HG03066 (cell line): ENCODE measurements around the gene OPCML.

ENCODE experiments used
- ATAC-seq: cut with Tn5 transposase; IDR thresholded peaks from one replicate; pipeline ENCODE4 v1.9.1; 2021; ENCODE audit warnings: low read depth; ENCODE audit not compliant: unreplicated experiment

The OPCML gene

DNA sequence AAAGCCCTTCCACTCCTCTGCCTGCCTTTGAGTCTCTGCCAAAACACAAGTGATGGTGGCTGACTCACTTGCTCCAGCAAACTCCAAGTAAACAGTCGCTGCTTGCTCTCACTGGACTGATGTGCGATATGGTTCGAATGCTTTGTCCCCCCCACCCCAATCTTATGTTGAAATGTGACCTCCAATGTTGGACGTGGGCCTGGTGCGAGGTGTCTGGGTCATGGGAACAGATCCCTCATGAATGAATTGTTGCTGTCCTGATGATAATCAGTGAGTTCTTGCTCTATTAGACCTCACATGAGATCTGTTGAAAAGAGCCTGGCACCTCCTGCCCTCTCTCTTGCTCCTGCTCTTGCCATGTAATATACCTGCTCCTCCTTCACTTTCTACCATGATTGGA is 747.9 kb downstream of the OPCML start:
- ATAC-seq = no peak

DNA sequence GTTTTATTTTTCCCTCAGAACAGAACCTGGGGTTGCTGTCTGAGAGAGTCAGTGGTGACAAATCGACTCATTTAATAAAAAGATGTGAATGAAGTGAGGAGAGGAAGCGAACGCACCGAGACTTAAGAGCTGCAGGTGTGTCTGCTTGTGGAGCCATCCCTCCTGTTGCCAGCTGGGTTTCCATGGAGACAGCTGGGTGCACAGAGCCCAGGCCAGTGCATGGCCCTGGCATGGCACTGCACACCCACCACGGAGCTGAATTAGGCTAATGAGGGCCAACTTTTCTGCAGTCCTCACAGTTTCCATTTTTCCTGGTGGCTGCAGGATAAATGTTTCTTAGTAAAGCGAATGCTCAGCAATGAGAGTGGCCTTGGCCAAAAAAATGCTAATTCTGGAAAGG is 750.2 kb downstream of the OPCML start:
- no peak for ATAC-seq

DNA sequence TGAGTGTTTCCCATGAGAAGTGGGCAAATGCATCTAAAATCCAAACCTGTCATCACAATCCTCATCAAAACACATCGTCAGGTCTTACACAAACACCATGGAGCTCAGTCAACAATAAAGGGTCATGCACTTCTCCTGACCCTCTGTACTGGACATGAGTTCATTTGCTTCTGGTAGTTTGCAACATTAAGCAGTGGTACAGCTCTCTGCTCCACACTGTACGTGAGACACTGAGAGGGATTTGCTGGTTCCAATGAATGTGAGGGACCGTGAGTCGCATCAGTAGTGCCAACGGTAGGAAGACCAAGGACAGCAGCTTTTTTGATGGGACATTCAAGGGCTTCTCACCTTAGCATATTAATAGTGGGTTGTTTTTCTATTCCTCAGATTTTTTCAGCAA is 752.3 kb downstream of the OPCML start:
- no peak for ATAC-seq

DNA sequence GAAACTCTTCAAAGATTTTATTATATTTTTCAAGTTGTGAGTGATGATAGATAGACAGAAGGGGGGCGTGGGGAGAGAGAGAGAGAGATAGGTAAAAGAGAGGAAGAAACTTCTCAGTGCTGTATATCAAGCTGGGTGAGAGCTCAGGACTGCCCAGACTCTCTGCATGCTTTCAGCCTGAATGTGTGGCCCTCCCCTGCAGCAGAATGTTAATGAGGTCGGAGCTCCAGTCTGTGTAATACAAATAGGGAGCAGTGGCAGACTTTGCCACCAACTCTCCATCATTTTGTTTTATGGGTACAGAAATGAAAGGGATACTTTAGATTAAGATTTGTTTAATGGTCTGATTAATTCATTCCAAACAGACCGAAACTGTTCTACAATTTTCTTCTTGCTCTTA is 752.8 kb downstream of the OPCML start:
- ATAC-seq = no peak

DNA sequence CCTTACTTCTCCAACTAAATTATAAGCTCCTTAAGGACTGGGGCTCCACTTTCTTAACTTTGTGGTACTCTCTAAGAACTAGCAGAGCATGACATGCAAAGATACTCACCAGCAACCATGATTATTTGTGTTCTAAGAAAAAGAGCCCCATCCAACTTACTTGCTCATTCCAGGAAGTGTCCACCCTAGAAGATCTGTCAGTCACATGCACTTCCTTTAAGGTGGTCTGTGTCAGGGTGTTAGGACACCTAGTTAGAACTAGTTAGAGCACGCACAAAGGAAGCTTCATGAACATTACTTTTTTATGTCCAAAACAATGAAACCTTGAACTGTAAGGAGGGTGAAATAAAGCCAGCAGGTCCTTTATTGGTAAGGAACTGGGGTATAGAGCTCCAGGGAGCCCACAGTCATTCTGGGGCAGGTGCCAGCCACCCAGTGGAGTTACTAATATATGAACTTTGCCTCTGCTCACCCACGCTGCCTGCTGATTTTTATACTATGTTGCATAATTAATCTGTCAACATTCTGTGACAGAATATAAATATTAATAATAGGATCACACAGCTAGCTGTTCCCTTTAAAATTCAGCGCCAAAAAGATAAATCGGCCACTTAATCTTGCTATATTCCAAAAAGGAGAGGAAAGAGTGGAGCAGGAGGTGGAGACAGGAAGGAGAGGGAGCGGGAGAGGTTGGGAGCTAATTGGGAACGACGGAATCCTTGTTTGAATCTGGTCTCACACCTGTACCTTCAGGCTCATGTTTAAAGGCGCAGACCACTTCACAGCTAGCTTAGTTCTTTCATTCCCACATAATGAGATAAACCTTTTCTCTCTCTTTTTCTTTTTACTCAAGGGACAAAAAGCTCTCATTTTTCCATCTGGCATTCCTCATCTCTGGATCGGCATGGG is 755.0 kb downstream of the OPCML start:
- no peak for ATAC-seq

DNA sequence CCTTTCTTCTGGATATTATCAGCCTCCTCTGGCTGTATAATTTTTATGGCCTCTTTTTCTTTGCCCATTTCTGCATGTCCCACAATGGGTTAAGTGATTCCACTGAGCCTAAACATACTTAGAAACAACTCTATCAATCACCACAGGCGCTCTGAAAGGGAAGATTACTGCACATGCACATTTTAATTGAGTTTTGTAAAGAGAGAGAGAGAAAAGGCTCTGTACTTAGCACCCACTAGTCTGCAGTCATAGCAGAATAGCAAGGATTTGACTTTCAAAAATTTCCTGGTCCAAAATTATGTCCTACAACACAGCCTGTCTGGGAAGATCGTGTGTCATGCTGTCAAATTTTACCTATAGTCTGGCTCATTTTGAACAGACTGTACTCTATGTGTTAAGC is 758.5 kb downstream of the OPCML start:
- no peak for ATAC-seq

DNA sequence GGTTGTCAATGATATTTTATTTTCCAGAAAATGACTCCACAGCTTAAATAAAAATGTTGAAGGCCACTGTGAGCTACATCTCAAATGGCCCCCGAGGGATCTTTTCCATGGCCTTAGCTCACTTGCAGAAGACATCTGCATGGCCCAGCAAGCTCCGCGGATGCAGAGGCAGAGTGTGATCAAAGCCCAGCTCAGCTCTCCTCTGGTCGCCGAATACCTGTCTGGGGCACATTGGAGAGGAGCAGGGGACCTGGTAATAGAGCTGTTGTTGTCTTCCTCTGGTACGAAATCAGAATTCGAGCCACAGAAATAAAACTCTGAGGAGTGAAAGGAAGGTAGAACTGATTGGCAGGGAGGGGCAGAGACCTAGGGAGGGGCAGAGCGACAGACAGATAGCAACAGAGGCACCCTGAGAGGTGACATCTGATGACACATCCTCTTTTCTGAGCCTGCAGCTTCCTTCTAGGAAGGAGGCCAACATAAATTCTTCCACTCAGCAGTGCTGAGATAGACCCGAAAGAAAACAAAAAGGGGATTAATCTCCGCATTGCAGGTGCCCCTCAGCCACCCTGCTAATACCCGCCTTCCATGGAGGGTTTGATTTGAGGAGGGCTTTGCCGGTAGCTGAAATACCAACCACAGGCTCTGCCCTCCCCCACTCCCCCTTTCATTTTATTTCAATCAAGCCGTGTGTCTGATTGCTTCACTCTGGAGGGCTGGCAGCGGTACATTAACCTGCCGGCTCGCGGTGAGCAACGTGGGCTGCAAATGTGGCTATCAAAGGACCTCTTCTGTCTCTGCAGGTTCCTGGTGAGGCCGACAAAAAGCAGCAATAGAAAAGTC is 759.4 kb downstream of the OPCML start:
- ATAC-seq = no peak

DNA sequence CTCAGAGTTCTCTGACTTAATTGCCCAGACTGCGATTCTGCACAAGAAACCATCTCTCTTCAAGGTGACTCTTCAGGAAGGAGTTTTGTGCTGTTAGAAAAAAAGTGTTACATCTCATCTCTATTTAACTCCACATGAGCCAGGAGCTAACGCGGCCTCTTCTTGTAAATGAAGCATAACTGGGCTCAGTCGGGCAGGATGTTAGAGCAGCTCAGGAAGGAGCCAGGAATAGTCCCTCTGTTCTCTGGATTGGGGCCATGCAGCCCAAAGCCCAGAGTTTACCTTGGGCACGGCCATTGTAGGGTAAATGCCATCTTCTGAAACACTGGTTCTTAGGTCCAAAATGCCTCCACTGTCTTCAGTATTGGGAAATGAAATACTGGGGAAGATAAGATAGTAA is 760.6 kb downstream of the OPCML start:
- ATAC-seq = no peak

DNA sequence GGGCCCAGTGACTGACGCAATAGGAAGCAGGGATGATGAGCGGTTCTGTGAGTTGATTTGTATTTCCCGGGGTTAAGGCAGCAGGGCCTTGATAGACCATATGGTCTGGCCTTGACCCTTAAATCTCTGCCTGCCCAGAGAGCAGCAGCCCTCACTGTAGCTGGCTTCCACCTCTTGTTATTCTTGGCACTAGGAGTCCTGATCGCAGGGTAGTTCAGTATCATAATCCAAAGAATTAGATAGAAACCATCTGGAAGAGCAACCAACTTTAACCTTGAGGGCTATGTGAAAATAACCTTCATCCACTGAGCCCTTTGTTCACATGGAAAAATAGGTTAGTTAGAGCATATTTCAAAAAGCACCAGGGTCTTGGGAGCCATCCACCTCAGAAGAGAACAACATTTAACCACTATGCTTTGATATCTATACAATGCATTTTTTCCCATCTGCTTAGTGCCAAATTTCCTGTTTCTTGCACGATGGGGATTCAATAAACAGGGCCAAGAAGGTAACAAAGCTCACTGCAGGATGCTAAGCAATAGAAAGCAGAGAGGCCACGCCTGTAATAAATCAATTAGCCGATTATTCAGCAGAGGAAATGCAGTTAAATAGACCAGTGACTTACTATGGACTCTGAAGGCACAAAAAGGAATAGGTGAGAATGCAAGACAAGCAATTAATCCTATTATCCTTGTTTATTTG is 761.3 kb downstream of the OPCML start:
- no peak for ATAC-seq

DNA sequence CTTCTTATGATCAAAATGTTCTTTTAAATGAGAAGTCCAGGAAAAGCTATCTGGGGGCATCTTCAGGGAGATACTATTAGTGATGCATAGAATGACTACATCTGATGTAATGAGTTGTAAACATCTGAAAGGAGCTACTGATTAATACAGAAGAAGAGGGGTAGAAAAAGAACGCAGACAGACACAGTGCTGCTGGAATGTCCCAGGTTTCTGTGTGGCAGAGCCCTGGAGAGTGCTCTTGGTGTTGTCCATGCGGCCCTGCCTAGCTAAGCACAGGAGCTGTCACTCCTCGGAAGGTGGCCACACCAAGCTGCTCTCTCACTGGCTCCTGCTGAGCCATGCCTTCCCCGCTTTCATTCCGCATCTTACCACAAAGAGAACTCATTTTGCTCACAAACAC is 768.8 kb downstream of the OPCML start:
- no peak for ATAC-seq

DNA sequence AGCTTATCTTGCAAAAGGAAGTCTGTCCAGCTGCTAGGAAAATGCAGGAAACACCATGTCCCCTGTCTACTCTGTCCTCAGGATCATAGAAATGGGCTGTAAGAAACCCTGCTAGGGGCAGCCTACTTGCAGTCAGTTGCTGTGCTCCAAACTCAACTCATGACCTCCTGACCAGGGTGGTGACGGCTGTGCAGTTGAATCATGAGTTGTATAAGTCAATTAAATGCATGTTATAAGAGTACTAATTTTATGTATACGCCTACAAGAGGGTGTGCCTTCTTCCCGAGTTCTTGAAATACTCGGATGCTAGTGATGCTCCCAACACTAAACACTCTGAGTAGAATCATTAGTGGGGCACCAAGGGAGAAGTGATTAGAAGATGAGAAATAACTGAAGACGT is 776.4 kb downstream of the OPCML start:
- no peak for ATAC-seq

DNA sequence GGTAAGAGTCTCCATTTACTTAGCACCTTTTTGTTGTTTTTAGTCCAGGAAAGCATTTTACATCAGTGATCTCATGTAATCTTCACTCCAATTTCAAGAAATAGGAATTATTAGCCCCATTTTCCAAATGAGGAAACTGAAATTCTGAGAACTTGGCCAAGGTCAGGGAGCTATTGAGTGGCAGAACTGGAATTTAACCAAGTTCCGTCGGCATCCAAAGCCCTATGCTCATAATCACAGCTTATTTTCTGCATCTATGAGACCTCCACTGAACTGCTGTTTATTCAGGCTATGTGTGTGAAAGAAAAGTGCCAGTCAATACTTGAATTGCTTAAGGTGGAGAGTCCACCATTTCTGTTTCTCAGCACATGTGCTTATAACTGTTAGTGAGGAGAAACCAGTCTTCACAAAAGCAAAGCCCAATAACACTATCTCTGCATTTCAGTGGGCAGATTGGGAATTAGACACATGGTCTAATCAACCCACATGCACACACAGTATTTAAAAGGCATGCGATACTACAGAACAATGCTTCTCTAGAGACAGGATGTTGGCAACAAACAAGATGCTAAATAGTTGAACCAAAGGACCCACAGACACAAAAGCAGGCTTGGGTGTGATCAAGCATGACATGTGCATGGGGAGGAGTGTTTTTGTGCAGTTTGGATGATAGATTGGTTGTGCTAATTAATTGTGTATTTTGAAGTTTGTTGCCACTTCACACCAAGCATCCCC is 780.6 kb downstream of the OPCML start:
- ATAC-seq = no peak

- ATAC-seq = no peak
Measured at GRCh38 chr11:132746305-132746704, 786.0 kb downstream of the OPCML start.

DNA sequence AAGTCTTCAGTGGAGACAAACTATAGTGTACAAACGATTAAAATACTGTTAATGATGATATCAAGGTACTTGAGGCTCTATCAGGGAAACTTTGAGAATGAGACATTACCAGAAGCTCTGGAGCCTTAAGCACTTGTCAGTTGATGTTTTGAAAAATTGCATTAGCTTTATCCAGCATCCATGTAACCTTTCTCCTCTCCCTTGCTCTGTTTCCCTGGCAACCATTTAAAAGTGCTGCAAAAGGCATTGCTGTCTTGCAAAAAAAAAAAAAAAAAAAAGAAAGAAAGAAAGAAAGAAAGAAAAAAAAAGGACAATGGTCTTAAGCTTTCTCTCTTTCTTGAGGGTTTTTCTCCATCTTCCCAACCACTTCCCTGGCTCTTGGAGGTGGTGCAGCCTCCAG is 787.0 kb downstream of the OPCML start:
- ATAC-seq = no peak

- ATAC-seq = no peak
Measured at GRCh38 chr11:132744771-132745170, 787.5 kb downstream of the OPCML start.

- no peak for ATAC-seq
Measured at GRCh38 chr11:132743601-132744000, 788.7 kb downstream of the OPCML start.

- ATAC-seq = no peak
Measured at GRCh38 chr11:132742929-132743328, 789.4 kb downstream of the OPCML start.

DNA sequence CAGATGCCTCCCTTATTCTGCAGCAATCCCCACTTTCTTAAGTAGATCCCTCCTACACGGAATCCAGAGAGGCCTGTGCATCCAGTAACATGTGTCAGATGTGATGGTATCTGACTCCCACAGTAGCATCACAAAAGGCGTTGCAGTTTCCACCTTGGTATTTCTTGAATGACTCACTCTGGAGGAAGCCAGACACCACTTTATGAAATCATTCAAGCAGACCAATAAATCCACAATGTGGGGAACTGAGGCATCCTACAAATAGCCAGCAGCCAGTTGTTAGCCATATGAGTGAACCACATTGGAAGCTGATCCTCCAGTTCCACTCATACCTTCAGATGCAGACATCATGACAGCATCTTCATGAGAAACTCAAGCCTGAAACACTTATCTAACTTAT is 798.1 kb downstream of the OPCML start:
- ATAC-seq = no peak

GRCh38 chr11:132728026-132728425 is 804.3 kb downstream of the OPCML start:
- no peak for ATAC-seq

DNA sequence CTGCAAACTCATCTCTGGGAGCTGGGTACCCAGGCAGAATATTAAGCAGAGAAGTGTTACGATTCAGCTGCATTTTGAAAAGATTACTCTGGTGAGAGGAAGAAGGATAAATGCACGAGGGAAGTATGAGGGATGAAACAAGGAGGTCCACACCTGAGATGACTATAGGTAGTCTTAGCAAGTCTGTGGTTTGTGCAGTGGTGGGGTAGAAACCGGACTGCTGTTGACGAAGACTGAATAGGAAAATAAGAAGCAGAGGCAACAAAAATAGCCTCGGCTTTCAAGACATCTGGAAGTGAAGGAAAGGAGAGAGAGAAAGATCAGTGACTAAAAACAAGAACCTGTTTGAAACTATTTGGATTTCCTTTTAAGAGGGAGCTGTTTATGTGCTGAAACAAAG is 810.8 kb downstream of the OPCML start:
- no peak for ATAC-seq
